Progenitor cell of endocrine pancreas (in vitro differentiated cells): ENCODE results near the gene ABCA4. TPM values are rescaled to one million over a fixed set of nuclear protein-coding genes. Genes with fewer than 3 reads are reported as not detected.

Experiments used
- DNase-seq: peaks from one replicate; pipeline ENCODE4 v3.0.0; 2021; ENCODE audit warnings: low spot score; ENCODE audit not compliant: unreplicated experiment
- H3K27ac Mint-ChIP-seq: 2 replicates; pipeline ENCODE4 v1.8.0; 2021; ENCODE audit warnings: mild to moderate bottlenecking, moderate library complexity, mixed read lengths
- H3K27me3 Mint-ChIP-seq: 2 replicates; pipeline ENCODE4 v1.8.0; 2021; ENCODE audit warnings: mixed read lengths
- H3K36me3 Mint-ChIP-seq: 2 replicates; pipeline ENCODE4 v1.8.0; 2022; ENCODE audit warnings: mixed read lengths; ENCODE audit not compliant: insufficient read depth
- H3K4me1 Mint-ChIP-seq: 2 replicates; pipeline ENCODE4 v1.8.0; 2021; ENCODE audit warnings: low read depth, mixed read lengths
- H3K4me3 Mint-ChIP-seq: 2 replicates; pipeline ENCODE4 v1.8.0; 2021; ENCODE audit warnings: low read depth, mild to moderate bottlenecking, moderate library complexity, mixed read lengths
- H3K9me3 Mint-ChIP-seq: 2 replicates; pipeline ENCODE4 v1.8.0; 2021; ENCODE audit warnings: low read depth, mixed read lengths
- total RNA-seq: library from RNA; stranded (reverse); gene quantifications from 2 replicates; pipeline ENCODE4 v1.2.1, GENCODE V29; 2021
- TF ChIP-seq, protein P1 (sequence below): fragments of 200-600 bp; sonication (generic); IDR thresholded peaks from one replicate; pipeline ENCODE4 v1.5.0; 2021; ENCODE audit warnings: antibody characterized with exemption, mild to moderate bottlenecking; ENCODE audit not compliant: unreplicated experiment

ABCA4 gene
- total RNA-seq, 1 donor from 2014 or later, result 0.86 TPM

DNA sequence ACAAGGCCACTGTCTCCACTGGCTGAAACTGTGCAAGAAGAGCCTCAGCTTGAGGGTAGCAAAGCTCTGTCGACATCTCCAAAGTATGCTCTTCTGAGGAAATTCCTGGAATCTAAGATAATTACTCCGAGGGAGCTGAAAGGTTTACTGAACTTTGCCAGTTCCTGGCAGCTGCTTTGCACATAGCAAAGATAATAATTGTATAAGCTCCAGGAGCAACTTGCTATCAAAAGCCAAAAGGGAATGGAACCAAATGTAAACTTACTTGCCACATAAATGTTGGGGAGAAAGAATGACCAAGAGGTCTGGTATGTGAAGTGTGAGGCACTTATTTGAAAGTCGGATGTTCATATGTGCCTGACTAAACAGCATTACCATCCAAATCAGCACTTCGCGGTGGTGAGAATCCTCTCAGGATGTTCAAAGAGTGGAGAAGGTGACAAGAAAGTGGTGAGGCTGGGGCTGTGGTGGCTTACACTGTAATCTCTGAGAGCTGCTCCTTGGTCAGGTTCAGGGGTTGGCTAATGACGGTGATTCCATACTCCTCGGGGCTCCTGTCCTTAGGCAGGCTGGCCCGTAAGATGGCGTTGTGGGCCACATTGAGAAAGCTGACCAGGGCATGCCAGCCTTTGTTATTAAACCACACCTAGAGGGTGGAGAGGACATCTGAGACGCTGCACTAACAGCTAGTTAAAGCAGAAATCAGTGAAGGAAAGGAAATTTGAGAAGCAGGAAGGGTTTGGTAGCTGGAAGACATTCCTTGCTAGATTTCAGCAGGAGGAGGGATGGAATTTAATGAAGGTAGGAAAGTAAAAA, 100.0 kb downstream of the ABCA4 start:
- no peak for DNase-seq
- no peaks in the 10 kb centered on the region for H3K36me3 Mint-ChIP-seq
- H3K4me3 Mint-ChIP-seq, result no peak overlapping the region
- H3K9me3 Mint-ChIP-seq, result no peaks in the 10 kb centered on the region
- H3K27ac Mint-ChIP-seq, result no peak overlapping the region
- H3K4me1 Mint-ChIP-seq, result peaks cover 8% of the 10 kb centered on the region
- H3K27me3 Mint-ChIP-seq, result peaks cover 22% of the 10 kb centered on the region
- TF ChIP-seq, protein P1, sequence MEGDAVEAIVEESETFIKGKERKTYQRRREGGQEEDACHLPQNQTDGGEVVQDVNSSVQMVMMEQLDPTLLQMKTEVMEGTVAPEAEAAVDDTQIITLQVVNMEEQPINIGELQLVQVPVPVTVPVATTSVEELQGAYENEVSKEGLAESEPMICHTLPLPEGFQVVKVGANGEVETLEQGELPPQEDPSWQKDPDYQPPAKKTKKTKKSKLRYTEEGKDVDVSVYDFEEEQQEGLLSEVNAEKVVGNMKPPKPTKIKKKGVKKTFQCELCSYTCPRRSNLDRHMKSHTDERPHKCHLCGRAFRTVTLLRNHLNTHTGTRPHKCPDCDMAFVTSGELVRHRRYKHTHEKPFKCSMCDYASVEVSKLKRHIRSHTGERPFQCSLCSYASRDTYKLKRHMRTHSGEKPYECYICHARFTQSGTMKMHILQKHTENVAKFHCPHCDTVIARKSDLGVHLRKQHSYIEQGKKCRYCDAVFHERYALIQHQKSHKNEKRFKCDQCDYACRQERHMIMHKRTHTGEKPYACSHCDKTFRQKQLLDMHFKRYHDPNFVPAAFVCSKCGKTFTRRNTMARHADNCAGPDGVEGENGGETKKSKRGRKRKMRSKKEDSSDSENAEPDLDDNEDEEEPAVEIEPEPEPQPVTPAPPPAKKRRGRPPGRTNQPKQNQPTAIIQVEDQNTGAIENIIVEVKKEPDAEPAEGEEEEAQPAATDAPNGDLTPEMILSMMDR, result no peak

DNA sequence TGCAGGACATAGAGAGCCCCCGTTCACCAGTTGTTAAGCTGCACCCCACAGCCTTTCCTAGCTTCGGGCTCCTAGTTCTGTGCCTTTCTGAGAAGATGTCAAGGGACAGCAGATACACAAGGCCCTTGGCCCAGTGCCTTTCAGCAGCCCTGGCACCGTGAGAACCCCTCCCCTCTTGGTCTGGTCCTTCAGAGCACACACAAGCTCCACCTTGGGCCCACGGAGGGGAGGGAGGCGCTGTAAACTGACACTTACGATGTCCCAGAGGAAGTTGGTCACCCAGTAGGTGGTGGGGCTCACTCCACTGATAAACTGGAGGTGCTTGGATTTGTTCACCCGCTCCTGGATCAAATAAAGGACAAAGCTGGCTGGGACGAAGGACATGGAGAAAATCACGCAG, 101.6 kb downstream of the ABCA4 start:
- no peak overlapping the region for H3K27ac Mint-ChIP-seq
- peaks cover 8% of the 10 kb centered on the region for H3K4me1 Mint-ChIP-seq
- H3K27me3 Mint-ChIP-seq, result peaks cover 11% of the 10 kb centered on the region
- DNase-seq, result no peak
- TF ChIP-seq, protein P1, result no peak
- no peaks in the 10 kb centered on the region for H3K9me3 Mint-ChIP-seq
- H3K36me3 Mint-ChIP-seq, result no peaks in the 10 kb centered on the region
- H3K4me3 Mint-ChIP-seq, result no peak overlapping the region

DNA sequence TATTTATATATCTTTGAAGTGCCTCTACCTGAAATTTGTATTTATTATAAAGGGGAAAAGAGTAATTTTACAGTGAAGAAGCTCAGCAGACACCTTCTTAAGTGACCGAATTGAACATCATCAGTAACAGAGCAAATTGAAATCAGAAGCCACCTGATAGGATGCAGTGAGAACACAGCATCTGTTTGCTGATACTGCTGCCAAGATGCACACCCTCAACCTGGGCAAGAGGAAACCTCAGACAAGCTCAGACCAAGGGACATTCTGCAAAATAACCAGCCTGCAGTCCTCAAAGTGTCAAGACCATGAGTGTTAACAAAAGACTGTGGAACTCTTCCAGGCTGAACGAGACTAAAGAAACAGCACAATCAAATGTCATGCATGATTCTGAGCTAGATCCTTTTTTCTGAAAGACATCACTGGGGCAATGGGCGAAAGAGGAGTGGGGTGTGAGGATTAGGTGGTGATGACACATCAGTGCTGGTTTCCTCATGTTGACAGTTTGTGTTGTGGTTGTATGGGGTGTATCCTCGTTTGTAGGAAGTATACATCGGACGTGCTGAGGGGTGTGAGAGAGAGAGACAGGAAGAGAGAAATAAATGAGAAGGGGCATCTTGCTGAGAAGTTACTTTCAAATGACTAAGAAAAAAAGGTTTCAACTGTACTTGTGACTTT, 103.7 kb downstream of the ABCA4 start:
- Mint-ChIP-seq H3K4me3 (no peak overlapping the region), H3K9me3 (no peaks in the 10 kb centered on the region)

DNA sequence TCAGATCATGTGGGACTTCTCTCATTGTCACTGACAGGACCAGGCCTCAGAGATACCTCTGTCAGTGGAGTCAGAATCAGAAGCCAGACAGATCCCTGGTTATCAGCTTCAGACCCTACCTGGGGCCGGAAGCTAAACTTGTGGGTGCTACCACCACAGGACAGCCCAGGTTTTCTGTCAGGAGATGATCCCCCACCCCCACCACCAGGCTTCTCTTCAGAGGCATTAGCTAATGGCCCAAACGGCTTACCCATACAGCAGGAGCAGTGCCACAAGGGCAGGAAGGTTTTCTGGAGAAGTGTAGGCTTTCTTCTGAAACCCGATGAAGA, 105.5 kb downstream of the ABCA4 start:
- H3K9me3 Mint-ChIP-seq, result no peaks in the 10 kb centered on the region
- DNase-seq, result no peak
- H3K4me3 Mint-ChIP-seq, result no peak overlapping the region
- H3K4me1 Mint-ChIP-seq, result peaks cover 8% of the 10 kb centered on the region
- H3K27ac Mint-ChIP-seq, result no peak overlapping the region
- H3K27me3 Mint-ChIP-seq, result peaks cover 21% of the 10 kb centered on the region
- TF ChIP-seq, protein P1, result no peak
- no peaks in the 10 kb centered on the region for H3K36me3 Mint-ChIP-seq

More for the DNA sequence above, 103.7 kb downstream of the ABCA4 start:
- H3K27ac Mint-ChIP-seq, result no peak overlapping the region
- peaks cover 18% of the 10 kb centered on the region for H3K27me3 Mint-ChIP-seq
- DNase-seq, result no peak
- H3K4me1 Mint-ChIP-seq, result peaks cover 10% of the 10 kb centered on the region
- TF ChIP-seq, protein P1, result no peak
- H3K36me3 Mint-ChIP-seq, result no peaks in the 10 kb centered on the region

DNA sequence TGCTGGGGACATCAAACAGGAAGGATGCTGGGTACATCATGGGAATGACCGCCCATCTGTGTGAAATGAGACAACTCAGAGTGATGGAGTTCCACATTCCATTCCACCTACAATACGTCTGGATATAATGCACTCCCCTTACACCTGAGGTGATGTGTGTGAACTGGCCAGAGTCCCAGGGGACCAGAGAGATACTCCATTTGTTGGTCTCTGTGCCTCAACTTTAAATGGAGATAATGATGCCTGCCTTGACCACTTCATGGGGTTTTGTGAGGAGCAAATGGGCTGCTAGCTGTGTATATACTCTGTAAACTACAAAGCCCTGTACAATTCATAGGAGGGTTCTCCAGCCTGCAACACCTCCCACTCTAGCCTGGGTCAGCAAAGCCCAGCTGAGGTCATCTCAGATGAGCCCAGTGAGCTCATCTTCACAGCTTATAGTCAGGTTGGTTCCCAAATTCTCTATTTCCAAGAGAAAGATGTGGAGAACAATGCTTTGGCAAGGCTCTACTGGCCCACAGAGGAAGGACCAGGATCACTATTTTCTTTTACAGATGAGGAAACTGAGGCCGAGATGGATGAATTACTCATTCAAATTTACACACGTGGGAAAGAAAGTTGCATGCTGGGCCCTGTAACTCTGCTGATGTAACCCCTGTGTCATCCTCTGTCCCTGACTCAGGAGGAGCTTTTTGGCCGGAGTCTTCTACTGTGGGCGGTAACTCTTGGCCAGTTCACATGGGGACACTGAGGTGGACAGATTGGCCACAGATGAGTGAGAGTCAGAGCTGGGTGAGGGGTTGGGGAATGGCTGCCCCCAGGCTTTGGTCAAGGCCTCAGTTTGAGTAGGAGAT, 106.1 kb downstream of the ABCA4 start:
- H3K9me3 Mint-ChIP-seq, result no peaks in the 10 kb centered on the region
- no peaks in the 10 kb centered on the region for H3K36me3 Mint-ChIP-seq
- TF ChIP-seq, protein P1, result no peak
- H3K4me1 Mint-ChIP-seq, result peaks cover 8% of the 10 kb centered on the region
- H3K27ac Mint-ChIP-seq, result no peak overlapping the region
- DNase-seq, result no peak
- no peak overlapping the region for H3K4me3 Mint-ChIP-seq
- peaks cover 21% of the 10 kb centered on the region for H3K27me3 Mint-ChIP-seq
